ENCODE results near the gene ARID5B.
A peak's percentile ranks its signal among the peaks of the same experiment; 100 is the strongest.

The ARID5B gene

DNA sequence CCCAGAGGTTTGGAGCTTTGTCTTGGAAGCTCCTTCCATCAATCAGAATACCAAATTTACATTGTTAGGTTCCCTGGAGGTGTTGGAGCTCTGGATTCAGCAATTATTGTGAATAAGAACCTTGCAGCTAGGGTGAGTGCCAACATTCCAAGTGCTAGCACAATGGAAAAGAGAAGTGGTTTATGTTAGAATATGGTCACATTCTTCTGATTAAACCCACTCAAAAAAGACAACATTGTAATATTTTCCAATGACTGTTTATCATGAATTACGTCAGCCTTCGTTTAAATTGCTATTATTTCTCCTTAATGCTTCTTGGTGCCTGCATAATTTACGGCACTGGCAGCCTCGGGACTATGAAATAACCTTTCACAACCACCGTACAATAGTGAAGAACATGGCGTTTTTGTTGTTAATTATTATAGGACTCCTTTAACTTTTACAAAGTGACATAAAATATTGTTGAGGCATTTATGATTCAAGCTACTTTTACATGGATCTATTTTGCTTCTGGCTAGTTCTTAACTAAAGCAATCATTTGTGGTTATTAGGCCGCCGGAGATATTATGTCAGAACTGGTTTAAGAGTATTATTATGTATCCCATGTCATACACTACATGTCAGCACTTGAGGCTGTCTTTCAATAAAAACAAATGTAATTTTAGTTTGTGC, 117.7 kb downstream of the ARID5B start (continued):
- TF ChIP-seq, protein P1, sequence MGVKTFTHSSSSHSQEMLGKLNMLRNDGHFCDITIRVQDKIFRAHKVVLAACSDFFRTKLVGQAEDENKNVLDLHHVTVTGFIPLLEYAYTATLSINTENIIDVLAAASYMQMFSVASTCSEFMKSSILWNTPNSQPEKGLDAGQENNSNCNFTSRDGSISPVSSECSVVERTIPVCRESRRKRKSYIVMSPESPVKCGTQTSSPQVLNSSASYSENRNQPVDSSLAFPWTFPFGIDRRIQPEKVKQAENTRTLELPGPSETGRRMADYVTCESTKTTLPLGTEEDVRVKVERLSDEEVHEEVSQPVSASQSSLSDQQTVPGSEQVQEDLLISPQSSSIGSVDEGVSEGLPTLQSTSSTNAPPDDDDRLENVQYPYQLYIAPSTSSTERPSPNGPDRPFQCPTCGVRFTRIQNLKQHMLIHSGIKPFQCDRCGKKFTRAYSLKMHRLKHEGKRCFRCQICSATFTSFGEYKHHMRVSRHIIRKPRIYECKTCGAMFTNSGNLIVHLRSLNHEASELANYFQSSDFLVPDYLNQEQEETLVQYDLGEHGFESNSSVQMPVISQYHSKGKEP (tag by site-specific recombination; IDR thresholded peaks at IDR 0.05), result peak; percentile 83
- no peak for TF ChIP-seq ZNF626 (tag by site-specific recombination; IDR thresholded peaks at IDR 0.05)
- TF ChIP-seq ZNF423 (tag by site-specific recombination; IDR thresholded peaks at IDR 0.05), result no peak
- TF ChIP-seq ZNF223 (tag by site-specific recombination; IDR thresholded peaks at IDR 0.05), result no peak
- TF ChIP-seq ZNF2 (tag by site-specific recombination; IDR thresholded peaks at IDR 0.05), result peak; percentile 55; the same call in 1 of the 2 replicates
- no peak for TF ChIP-seq ZNF791 (tag by site-specific recombination; IDR thresholded peaks at IDR 0.05)
- no peak for TF ChIP-seq ZNF169 (tag by site-specific recombination; IDR thresholded peaks at IDR 0.05)
- TF ChIP-seq ZNF10 (tag by site-specific recombination; IDR thresholded peaks at IDR 0.05), result peak; percentile 69; the same call in 1 of the 2 replicates
- TF ChIP-seq HOXD13 (CRISPR knock-in tag; IDR thresholded peaks at IDR 0.05; ENCODE audit: borderline replicate concordance), result no peak
- TF ChIP-seq ZNF138 (tag by site-specific recombination; IDR thresholded peaks at IDR 0.05; ENCODE audit: borderline replicate concordance), result no peak
- TF ChIP-seq BCL11B (tag by site-specific recombination; IDR thresholded peaks at IDR 0.05; ENCODE audit: low read depth), result peak; percentile 56; the same call in 1 of the 2 replicates
- TF ChIP-seq ZSCAN23 (tag by site-specific recombination; IDR thresholded peaks at IDR 0.05), result 0 out of 2 replicates have a peak, but pooled peaks have one; percentile 10
- TF ChIP-seq ZNF561 (tag by site-specific recombination; IDR thresholded peaks at IDR 0.05; ENCODE audit: borderline replicate concordance), result no peak
- peak; percentile 41; the same call in 1 of the 2 replicates for TF ChIP-seq KLF8 (tag by site-specific recombination; IDR thresholded peaks at IDR 0.05)
- no peak for TF ChIP-seq ZNF747 (tag by site-specific recombination; IDR thresholded peaks at IDR 0.05)
- 0 out of 2 replicates have a peak, but pooled peaks have one; percentile 11 for TF ChIP-seq ZNF518A (tag by site-specific recombination; conservative IDR thresholded peaks at IDR 0.05; ENCODE audit: low read depth)
- no peak for TF ChIP-seq ZNF292 (tag by site-specific recombination; IDR thresholded peaks at IDR 0.05; ENCODE audit: borderline replicate concordance, low read depth)
- no peak for TF ChIP-seq ZNF155 (tag by site-specific recombination; IDR thresholded peaks at IDR 0.05)
- TF ChIP-seq, protein P2, sequence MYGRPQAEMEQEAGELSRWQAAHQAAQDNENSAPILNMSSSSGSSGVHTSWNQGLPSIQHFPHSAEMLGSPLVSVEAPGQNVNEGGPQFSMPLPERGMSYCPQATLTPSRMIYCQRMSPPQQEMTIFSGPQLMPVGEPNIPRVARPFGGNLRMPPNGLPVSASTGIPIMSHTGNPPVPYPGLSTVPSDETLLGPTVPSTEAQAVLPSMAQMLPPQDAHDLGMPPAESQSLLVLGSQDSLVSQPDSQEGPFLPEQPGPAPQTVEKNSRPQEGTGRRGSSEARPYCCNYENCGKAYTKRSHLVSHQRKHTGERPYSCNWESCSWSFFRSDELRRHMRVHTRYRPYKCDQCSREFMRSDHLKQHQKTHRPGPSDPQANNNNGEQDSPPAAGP (tag by site-specific recombination; IDR thresholded peaks at IDR 0.05), result no peak
- TF ChIP-seq ZNF768 (tag by site-specific recombination; IDR thresholded peaks at IDR 0.05), result no peak
- TF ChIP-seq, protein P3, sequence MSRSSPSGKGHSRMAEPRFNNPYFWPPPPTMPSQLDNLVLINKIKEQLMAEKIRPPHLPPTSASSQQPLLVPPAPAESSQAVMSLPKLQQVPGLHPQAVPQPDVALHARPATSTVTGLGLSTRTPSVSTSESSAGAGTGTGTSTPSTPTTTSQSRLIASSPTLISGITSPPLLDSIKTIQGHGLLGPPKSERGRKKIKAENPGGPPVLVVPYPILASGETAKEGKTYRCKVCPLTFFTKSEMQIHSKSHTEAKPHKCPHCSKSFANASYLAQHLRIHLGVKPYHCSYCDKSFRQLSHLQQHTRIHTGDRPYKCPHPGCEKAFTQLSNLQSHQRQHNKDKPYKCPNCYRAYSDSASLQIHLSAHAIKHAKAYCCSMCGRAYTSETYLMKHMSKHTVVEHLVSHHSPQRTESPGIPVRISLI (tag by site-specific recombination; IDR thresholded peaks at IDR 0.05), result peak; percentile 81
- peak; percentile 87 for TF ChIP-seq ATF2 (tag by site-specific recombination; IDR thresholded peaks at IDR 0.05; ENCODE audit: low read depth)

Data from HEK293 (cell line).